K562 treated with DMSO at 1 percent for 12 hours (cell line): ENCODE results near the gene STRADA. TPM values are rescaled to one million over a fixed set of nuclear protein-coding genes. Genes with fewer than 3 reads are reported as not detected.

Experiments
- total RNA-seq: library from RNA; unstranded; fragments of 300-600 nt; gene quantifications from 2 replicates; pipeline ENCODE4 v1.2.3, GENCODE V29; 2022; ENCODE audit not compliant: insufficient read depth

The STRADA gene
- 24.8 and 42.2 TPM in 2 replicates for total RNA-seq

GRCh38 chr17:63741408-63742173 is at the start of gene STRADA:
TSS of gene STRADA (minus strand) at chr17:63741799. CDS start at chr17:63728369, 13,430 bp downstream.

GRCh38 chr17:63774141-63774968 is 32.8 kb upstream of the STRADA start, which contains the start of gene DDX42:
TSS of gene DDX42 (plus strand) at chr17:63774170. CDS start at chr17:63787050, 12,880 bp downstream.

GRCh38 chr17:63773272-63774140 is 31.9 kb upstream of the STRADA start, which contains the start of gene CCDC47:
TSS of gene CCDC47 (minus strand) at chr17:63773597. CDS start at chr17:63766175, 7,422 bp downstream.

GRCh38 chr17:63699638-63700527 is 41.7 kb downstream of the STRADA start, which contains the start of gene LIMD2:
TSS of gene LIMD2 (minus strand) at chr17:63700125. CDS start at chr17:63699298, 827 bp downstream.

Other genes starting within 250 kb of the STRADA start
- not detected in 2 replicates for gene KCNH6, start 218.4 kb downstream of the STRADA start, total RNA-seq
- gene DCAF7, start 191.3 kb downstream of the STRADA start, total RNA-seq, result 35.0 and 101 TPM in 2 replicates
- 39.9 and 42.0 TPM in 2 replicates for gene TACO1, start 140.9 kb downstream of the STRADA start, total RNA-seq
- gene MAP3K3, start 119.4 kb downstream of the STRADA start, total RNA-seq, result 13.4 and 29.5 TPM in 2 replicates
- 3.1 and 3.3 TPM in 2 replicates for gene LIMD2, start 41.7 kb downstream of the STRADA start, total RNA-seq
- 29.2 and 72.5 TPM in 2 replicates for gene CCDC47, start 31.8 kb upstream of the STRADA start, total RNA-seq
- 21.4 and 68.9 TPM in 2 replicates for gene DDX42, start 32.4 kb upstream of the STRADA start, total RNA-seq
- 136 and 182 TPM in 2 replicates for gene PSMC5, start 85.6 kb upstream of the STRADA start, total RNA-seq
- 16.3 and 27.0 TPM in 2 replicates for gene FTSJ3, start 85.9 kb upstream of the STRADA start, total RNA-seq
- gene SMARCD2, start 100.9 kb upstream of the STRADA start, total RNA-seq, result 58.2 and 91.2 TPM in 2 replicates
- 0.41 TPM in 1 of 2 replicates, not detected in the other for gene CSH2, start 131.9 kb upstream of the STRADA start, total RNA-seq
- not detected in 2 replicates for gene GH2, start 140.1 kb upstream of the STRADA start, total RNA-seq
- gene CSH1, start 154.8 kb upstream of the STRADA start, total RNA-seq, result not detected in 2 replicates
- not detected in 2 replicates for gene CSHL1, start 169.5 kb upstream of the STRADA start, total RNA-seq
- not detected in 2 replicates for gene GH1, start 177.0 kb upstream of the STRADA start, total RNA-seq
- gene CD79B, start 190.5 kb upstream of the STRADA start, total RNA-seq, result not detected in 2 replicates
- 0.22 and 0.44 TPM in 2 replicates for gene SCN4A, start 231.1 kb upstream of the STRADA start, total RNA-seq